Esophagus muscularis mucosa (tissue), 4 donors: ENCODE data around the gene AIG1. TPM values are rescaled to one million over a fixed set of nuclear protein-coding genes. Genes with fewer than 3 reads are reported as not detected.

Experiments used
- DNase-seq: peaks from one replicate; pipeline ENCODE4 v3.0.0-alpha.2; 2017; ENCODE audit errors: extremely low spot score
- H3K27ac ChIP-seq, 4 donors: fragments of 200-600 bp; sonication (generic); replicated peaks in 1 of 4; 1 replicate in 3 of 4; 2 replicates in 1 of 4; pipeline ENCODE4 v1.5.1; 2016 to 2019; ENCODE audit warnings: mild to moderate bottlenecking in 1 of 4
- H3K27me3 ChIP-seq, 4 donors: fragments of 200-600 bp; sonication (generic); one replicate each; pipeline versions ENCODE4 v1.5.1 to v1.6.0; 2016 to 2019
- H3K36me3 ChIP-seq, 4 donors: fragments of 200-600 bp; sonication (generic); one replicate each; pipeline ENCODE4 v1.5.1; 2016 to 2019
- H3K4me1 ChIP-seq, 4 donors: fragments of 200-600 bp; sonication (generic); one replicate each; pipeline ENCODE4 v1.5.1; 2016 to 2019
- H3K4me3 ChIP-seq, 4 donors: fragments of 200-600 bp; sonication (generic); 1 replicate in 2 of 4; 2 replicates in 2 of 4; pipeline ENCODE4 v1.5.1; 2016 to 2019; ENCODE audit warnings: mild to moderate bottlenecking in 4 of 4, moderate library complexity in 1 of 4
- H3K9me3 ChIP-seq, 4 donors: fragments of 200-600 bp; sonication (generic); 1 replicate in 3 of 4; 2 replicates in 1 of 4; pipeline ENCODE4 v1.5.1; 2016 to 2019
- CTCF ChIP-seq, 3 experiments: fragments of 200-600 bp in 2 of 3; fragments of 450-650 bp in 1 of 3; sonication (generic) in 2 of 3; IDR thresholded peaks; one replicate each; pipeline ENCODE4 v1.5.1; 2017 to 2019; ENCODE audit warnings: antibody characterized with exemption in 3 of 3, mild to moderate bottlenecking in 2 of 3, moderate library complexity in 1 of 3
- EP300 ChIP-seq: sonication (generic); formaldehyde crosslinking; IDR thresholded peaks from one replicate; pipeline ENCODE4 v1.6.1; 2017; ENCODE audit warnings: antibody characterized with exemption
- POLR2A ChIP-seq: fragments of 450-650 bp; IDR thresholded peaks from one replicate; pipeline ENCODE4 v1.6.1; 2017; ENCODE audit warnings: antibody characterized with exemption, moderate library complexity, mild to moderate bottlenecking, low read depth
- POLR2AphosphoS5 ChIP-seq, 2 donors: sonication (generic); formaldehyde crosslinking; IDR thresholded peaks; one replicate each; pipeline ENCODE4 v1.6.1; 2017; ENCODE audit warnings: antibody characterized with exemption in 2 of 2
- WGBS: methylation state at CpG from one replicate; pipeline ENCODE4 v1.1.5; 2018; 5-methylcytosine and 5-hydroxymethylcytosine counted together
- intact Hi-C: fragments of 100-400 bp; cut with DNase I; formaldehyde crosslinking; loops from one replicate; pipeline ENCODE4 v1.15.1; 2023
- total RNA-seq, 4 donors: library from RNA; depleted of rRNA; stranded (reverse); fragments of >200 nt; gene quantifications; one replicate each; pipeline versions ENCODE4 v1.1.0 to v1.2.1, GENCODE V29; 2016

The AIG1 gene
- total RNA-seq, 4 donors from 2014 or later, result 21.0 to 26.3 (median 23.4) TPM

GRCh38 chr6:143055213-143055612 lies 5.5 kb upstream of the AIG1 start:
- no peak overlapping the region for H3K4me3 ChIP-seq
- H3K4me1 ChIP-seq, result peaks cover 0 to 18% (median 15%) of the 10 kb centered on the region in 4 donors
- no peaks in the 10 kb centered on the region for H3K36me3 ChIP-seq
- H3K27ac ChIP-seq, result no peak overlapping the region
- 84% methylated on average over 2 of the region's 2 CpGs for WGBS
- TF ChIP-seq POLR2A (no peak), CTCF (IDR thresholded peaks at IDR 0.05) (no peak), POLR2AphosphoS5 (IDR thresholded peaks at IDR 0.05) (no peak)
- no peaks in the 10 kb centered on the region for H3K27me3 ChIP-seq
- no peak for DNase-seq
- no peaks in the 10 kb centered on the region for H3K9me3 ChIP-seq
- intact Hi-C loops, result loop anchor here (5.0 kb wide), 1 partner anchor 108 kb away; the partner anchor contains the start of gene HIVEP2

- Histone ChIP-seq H3K9me3 (no peaks in the 10 kb centered on the region), H3K4me1 (peaks cover under 1 to 18% (median 16%) of the 10 kb centered on the region in 4 donors), H3K4me3 (no peak overlapping the region), H3K36me3 (no peaks in the 10 kb centered on the region), H3K27ac (no peak overlapping the region), H3K27me3 (no peaks in the 10 kb centered on the region)
- TF ChIP-seq POLR2AphosphoS5 (IDR thresholded peaks at IDR 0.05), result no peak
- no peak for TF ChIP-seq EP300
- TF ChIP-seq CTCF (IDR thresholded peaks at IDR 0.05), result no peak
- TF ChIP-seq POLR2A, result no peak
- no peak for DNase-seq
- WGBS, result 89% methylated on average over 4 of the region's 4 CpGs
- intact Hi-C loops, result loop anchor here (5.0 kb wide), 1 partner anchor 109 kb away; the partner anchor contains the start of gene HIVEP2
Observed at GRCh38 chr6:143055891-143056290, 4.8 kb upstream of the AIG1 start.

DNA sequence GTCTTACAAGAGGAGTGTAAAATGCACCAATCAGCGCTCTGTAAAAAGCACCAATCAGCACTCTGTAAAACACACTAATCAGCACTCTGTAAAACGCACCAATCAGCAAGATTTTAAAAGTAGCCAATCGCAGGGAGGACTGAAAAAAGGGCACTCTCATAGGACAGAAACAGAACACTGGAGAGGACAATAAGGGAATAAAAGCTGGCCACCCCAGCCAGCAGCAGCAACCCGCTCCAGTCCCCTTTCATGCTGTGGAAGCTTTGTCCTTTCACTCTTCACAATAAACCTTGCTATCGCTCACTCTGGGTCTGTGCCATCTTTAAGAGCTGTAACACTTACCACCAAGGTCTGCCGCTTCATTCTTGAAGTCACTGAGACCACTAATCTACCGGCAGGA lies 1.7 kb upstream of the AIG1 start:
- Histone ChIP-seq H3K27ac (peak overlapping the region in 3 of 4 donors; percentile 87 to 95 (median 92)), H3K27me3 (no peaks in the 10 kb centered on the region), H3K4me1 (peaks cover 6 to 34% (median 20%) of the 10 kb centered on the region in 4 donors), H3K36me3 (no peaks in the 10 kb centered on the region), H3K4me3 (no peak overlapping the region), H3K9me3 (no peaks in the 10 kb centered on the region)
- WGBS, result 96% methylated on average over 7 of the region's 7 CpGs
- DNase-seq, result no peak
- TF ChIP-seq CTCF (IDR thresholded peaks at IDR 0.05) (no peak), EP300 (no peak), POLR2AphosphoS5 (IDR thresholded peaks at IDR 0.05) (no peak), POLR2A (no peak)
- intact Hi-C loops, result loop anchor here (5.0 kb wide), 1 partner anchor 112 kb away; the partner anchor contains the start of gene HIVEP2

GRCh38 chr6:143059663-143060353 lies 881 bp upstream of the AIG1 start:
- 5% methylated on average over 8 of the region's 8 CpGs for WGBS
- intact Hi-C loops, result loop anchor here (5.0 kb wide), 2 partner anchors 113 to 392 kb away; partner anchors contain the start of genes ADAT2, HIVEP2 and PEX3

More at GRCh38 chr6:143059663-143060353, 881 bp upstream of the AIG1 start:
- H3K9me3 ChIP-seq, result no peaks in the 10 kb centered on the region
- peak; percentile 40 for TF ChIP-seq EP300
- no peak for TF ChIP-seq CTCF (IDR thresholded peaks at IDR 0.05)
- DNase-seq, result no peak
- H3K27me3 ChIP-seq, result no peaks in the 10 kb centered on the region
- H3K4me1 ChIP-seq, result peaks cover 6 to 34% (median 20%) of the 10 kb centered on the region in 4 donors
- peak overlapping the region; percentile 87 to 95 (median 94) for H3K27ac ChIP-seq
- no peaks in the 10 kb centered on the region for H3K36me3 ChIP-seq
- peak overlapping the region; percentile 70 to 91 (median 80) for H3K4me3 ChIP-seq
